ENCODE data around the gene TP53BP1.
"Not testable (repeated sequence)": the region's sequence is repeated elsewhere in the genome, so short reads cannot be mapped to it uniquely, and the experiment has no call there.

The TP53BP1 gene

GRCh38 chr15:43408789-43409188 is 84.2 kb downstream of the TP53BP1 start:
- DNase-seq: no peak

DNA sequence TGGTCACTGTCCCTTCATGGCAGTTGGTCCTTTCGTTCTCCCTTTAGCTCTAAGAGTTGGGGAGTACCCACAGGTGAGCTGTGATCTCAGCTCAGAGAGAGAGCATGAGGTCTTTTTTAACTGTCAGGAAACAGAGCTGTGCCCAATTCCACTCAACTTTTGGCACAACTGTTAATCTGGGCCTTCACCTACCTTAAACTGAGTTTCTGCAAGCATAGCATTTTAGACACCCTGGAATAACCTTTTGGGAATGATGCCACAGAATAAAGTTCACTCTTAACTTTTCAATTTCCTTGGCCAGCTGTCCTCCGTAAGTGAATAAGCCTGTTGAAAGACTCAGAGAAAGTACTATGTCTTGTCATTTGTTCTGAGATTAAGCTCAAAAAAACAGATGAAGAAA is 86.1 kb downstream of the TP53BP1 start:
- DNase-seq: no peak

DNA sequence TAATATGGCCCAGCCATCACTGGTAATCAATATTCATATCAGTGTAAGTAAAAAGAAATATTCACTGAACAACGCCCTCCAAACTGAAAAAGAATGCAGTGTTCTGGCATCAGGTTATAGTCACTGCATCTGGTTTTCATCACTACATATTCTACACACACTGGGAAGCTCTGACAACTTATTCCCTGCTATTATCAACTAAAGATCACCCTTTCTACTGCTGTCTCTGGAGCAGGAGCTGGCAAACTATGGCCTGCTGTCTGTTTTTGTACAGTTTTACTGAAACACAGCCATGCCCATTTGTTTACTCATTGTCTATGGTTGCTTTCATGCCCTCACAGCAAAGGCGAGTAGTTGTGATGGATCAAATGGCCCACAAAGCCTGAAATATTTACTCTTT is 86.8 kb downstream of the TP53BP1 start:
- no peak for DNase-seq

DNA sequence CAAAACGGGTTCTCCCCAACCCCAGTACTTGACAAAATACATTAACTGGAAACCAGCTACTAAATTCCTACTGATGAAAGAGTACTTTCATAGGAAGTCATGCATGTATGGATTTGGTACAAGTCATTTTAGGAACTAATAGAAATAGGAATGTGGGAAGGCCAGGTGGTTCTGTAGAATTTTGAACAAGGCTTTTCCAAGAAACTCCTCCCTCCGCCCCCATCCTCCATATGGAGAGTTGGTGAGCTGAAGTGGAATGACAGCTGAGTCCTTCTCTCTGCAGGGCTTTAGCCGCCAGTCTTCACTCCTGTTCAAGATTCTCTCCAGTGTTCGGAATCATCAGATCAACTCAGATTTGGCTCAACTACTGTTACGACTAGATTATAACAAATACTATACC is 88.8 kb downstream of the TP53BP1 start:
- no peak for DNase-seq

- no peak for DNase-seq
Observed at GRCh38 chr15:43403616-43404015, 89.3 kb downstream of the TP53BP1 start.

GRCh38 chr15:43402255-43402654 is 90.7 kb downstream of the TP53BP1 start:
- DNase-seq: no peak

- not testable (repeated sequence) for DNase-seq
Observed at GRCh38 chr15:43393592-43393991, 99.4 kb downstream of the TP53BP1 start.

DNA sequence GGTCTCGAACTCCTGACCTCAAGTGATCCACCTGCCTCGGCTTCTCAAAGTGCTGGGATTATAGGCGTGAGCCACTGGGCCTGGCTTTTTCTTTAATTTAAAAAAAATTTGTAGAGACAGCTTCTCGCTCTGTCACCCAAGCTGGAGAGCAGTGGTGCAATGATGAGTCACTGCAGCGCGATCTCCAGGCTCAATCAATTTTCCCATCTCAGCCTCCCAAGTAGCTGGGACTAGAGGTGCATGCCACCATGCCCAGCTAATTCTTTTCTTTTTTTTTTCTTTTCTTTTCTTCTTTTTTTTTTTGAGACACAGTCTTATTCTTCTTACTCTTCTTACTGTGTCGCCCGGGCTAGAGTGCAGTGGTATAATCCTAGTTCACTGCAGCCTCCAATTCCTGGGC is 102.2 kb downstream of the TP53BP1 start:
- DNase-seq: no peak

- no peak for DNase-seq
Observed at GRCh38 chr15:43383070-43383469, 109.9 kb downstream of the TP53BP1 start.

DNA sequence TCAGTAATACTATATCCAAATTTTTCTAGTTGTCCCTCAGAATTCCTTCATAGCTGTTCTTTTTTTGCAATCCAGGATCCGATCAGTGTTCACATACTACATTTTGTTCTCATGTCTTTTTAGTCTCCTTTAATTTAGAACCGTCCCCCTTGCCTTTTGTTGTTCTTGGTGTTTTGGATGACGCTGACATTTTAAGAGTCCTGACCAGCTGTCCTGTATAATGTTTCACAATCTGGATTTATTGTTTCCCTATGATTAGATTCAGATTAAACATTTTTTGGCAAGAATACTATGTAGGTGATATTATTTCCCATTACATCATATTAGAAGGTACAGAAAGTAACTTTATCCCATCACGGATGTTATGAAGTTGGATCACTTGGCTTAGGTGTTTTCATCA is 110.6 kb downstream of the TP53BP1 start:
- no peak for DNase-seq

DNA sequence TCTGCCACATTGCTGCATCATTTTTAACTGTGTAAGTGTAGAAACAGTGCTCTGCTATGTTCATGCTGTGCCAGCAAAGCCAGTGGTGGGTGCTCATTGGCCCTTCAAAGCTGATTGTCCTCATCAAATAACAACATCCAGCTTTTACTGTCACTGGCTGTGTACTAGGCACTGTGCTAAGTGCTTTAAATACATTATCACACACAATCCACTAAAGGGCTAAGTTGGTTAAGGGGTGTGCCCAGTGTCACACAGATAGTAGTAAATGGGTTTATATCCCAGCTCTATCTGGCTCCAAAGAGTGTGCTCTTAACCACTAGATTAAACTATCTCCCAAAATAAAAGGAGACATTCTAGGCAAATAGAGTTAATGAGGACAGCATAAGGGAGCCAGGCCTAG is 114.4 kb downstream of the TP53BP1 start:
- no peak for DNase-seq

DNA sequence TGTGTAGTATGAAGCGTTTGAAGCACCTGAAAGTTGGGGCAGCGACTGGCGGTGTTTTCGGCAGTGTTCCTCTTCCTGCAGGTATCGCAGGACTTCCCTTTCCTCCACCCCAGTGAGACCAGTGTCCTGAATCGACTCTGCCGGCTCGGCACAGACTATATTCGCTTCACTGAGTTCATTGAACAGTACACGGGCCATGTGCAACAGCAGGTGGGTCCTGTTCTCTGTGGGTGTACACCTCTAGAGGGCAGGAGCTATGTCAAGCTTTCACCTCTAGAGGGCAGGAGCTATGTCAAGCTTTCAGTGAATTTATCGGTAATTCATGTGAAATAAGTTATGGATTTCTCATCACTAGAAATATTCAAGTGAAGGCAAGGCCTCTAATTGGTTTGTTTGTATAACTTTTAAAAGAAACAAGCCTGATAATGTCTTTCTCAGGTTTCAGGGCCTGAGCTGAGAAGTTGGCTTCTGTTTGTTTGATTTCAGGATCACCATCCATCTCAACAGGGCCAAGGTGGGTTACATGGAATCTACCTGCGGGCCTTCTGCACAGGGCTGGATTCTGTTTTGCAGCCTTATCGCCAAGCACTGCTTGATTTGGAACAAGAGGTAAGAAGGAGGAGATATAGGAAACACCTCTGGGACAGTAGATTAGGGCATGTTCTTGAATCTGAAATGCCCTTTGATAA is 116.8 kb downstream of the TP53BP1 start:
- DNase-seq: peak; percentile 18

DNA sequence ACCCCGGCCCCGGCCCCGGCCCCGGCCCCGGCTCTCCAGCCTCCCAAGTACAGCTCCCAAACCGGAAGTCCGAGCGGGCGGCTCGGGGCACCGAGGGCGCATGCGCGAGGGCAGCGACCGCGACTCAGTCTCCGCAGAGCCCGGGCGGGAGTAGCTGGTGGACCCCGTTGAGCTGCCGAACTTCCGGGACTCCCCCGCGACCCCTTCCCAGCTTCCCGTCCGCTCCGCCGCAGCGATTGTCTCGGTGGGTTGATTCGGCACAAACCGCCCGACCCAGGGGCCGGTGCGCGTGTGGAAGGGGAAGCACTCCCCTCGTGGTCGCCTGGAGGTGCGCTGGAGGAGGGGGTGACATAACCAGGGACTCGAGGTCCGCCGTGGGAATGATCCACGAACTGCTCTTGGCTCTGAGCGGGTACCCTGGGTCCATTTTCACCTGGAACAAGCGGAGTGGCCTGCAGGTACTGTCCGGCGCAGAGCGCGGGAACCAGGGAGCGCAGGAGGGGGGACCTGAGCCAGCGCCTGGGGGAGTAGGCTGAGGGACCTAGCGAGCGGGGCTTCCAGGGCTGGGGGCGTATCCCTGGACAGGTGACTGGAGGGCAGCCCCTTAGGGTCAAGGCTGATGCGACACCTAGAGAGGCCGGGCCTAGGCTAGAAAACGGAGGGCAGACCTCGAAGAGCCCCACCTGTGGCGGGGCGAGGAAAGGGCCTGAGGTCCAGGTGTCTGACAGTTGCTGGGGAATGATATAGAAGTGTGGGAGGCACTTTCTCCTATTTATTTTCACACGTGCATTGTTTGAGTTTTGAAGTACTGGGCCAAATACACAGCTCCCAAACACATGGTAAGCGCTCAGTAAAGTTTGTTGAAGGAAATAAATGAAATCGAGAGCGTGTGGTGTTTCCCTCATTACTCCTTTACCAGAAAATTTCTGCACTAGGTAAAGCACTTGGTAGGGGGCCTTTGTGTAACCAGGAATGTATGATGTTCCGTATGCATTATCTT is 121.7 kb downstream of the TP53BP1 start, which contains the start of the genes TUBGCP4 and ZSCAN29:
TUBGCP4 (plus strand) TSS at position 127 of the 1,000 bp plus-strand sequence; CDS start at position 381, 254 bp downstream.
ZSCAN29 (minus strand) TSS at position 69 of the 1,000 bp plus-strand sequence. CDS start 1,130 bp downstream, outside the sequence.
- DNase-seq: peak; percentile 83

DNA sequence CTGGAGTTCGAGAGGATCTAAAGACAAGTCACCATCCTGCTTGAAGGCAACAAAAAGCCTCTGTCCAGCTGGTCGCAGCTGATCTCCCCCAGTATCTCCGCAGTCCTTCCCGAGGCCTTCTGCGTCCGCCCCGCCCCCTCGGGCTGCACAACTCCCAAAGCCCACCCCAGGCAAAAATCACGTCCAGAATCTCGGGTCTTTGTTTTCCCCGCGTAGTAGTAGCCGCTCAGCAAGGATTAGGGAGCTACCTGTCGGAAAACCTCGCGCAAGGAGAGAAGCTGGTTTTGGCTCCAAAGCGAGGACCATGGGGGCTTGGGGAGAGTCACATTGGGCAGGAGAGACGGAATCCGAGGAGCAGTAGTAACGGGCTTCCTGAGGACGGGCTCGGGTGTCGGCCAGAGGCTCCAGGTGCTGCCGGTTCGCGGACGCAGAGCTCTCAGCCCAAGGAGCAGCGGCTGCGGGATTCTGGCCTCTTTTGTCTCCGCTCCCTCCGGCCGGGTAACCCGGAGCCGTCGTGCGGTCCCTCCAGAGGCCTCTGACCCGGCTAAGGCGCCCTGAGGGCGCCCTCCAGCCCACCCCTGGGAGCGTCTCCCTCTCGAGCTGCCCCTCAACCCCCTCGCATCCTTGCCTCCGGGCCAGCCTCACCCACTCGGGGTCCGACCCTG is 122.5 kb downstream of the TP53BP1 start:
- DNase-seq: peak; percentile 9

DNA sequence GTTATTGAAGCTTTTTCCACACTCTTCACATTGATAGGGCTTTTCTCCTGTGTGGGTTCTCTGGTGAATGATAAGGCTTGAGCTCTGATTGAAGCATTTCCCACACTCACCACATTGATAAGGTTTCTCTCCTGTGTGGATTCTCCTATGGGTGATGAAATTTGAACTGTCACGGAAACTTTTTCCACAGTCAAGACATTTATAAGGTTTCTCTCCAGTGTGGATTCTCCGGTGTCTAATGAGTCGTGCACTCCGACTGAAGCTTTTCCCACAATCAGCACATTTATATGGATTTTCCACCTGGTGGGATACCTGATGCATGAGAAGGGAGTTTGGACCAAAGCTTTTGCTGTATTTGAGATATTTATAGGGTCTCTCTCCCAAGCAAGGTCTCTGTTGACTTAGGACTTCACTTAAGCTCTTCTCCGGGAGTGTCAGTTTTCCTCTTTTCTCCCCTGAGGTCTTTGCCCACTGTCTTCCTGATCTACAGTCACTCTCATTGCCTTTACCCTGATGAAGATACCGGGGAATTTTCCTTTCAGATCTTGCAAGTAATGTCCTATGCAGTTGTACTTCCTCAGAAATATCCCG is 131.5 kb downstream of the TP53BP1 start:
- no peak for DNase-seq

DNA sequence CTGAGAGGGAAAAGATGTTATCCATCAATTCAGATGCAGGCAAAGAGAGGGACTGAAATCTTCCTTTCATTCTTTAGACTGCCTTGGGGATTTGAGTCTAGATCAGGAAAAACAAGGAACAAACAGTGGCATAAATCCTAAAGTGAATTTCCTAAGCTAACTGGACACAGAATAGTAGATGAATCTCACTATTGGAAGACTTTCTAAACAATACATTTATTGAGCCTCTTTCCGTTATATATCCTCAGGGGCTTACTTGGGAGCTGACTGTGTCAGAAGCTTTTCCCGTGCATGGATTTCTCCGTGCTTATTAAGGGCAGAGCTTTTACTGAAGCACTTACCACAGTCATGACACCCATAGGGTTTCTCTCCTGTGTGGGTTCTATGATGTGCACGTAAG is 132.1 kb downstream of the TP53BP1 start:
- DNase-seq: no peak

Measured in stimulated activated CD4-positive, alpha-beta T cell treated with anti-CD3 and anti-CD28 coated beads, Interleukin-1b, Interleukin-23, amount 100 ng/mL, for 48 hours (primary cell).